Measurements from ENCODE around the gene DCDC1.

DNA sequence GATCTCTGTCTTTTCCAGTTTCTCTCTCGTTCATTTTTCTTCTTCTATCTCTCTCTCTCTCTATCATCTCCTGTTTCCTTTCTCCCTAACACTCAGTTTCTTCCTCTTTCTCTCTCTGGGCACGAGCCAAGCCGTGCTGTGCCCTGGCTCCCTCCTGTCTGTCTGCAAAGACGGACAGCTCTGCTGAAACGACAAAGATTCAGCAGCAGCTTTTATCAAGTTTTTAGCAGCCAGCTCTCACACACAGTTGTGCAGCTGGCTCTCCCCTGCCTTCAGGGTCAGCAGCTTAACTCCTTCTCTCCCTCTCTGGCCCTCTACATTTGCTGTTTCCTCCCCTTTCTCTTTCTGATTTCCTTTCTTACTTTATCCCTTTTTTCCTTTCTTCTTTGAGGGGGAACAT is 431.4 kb downstream of the DCDC1 start:
- TF ChIP-seq, protein P1, sequence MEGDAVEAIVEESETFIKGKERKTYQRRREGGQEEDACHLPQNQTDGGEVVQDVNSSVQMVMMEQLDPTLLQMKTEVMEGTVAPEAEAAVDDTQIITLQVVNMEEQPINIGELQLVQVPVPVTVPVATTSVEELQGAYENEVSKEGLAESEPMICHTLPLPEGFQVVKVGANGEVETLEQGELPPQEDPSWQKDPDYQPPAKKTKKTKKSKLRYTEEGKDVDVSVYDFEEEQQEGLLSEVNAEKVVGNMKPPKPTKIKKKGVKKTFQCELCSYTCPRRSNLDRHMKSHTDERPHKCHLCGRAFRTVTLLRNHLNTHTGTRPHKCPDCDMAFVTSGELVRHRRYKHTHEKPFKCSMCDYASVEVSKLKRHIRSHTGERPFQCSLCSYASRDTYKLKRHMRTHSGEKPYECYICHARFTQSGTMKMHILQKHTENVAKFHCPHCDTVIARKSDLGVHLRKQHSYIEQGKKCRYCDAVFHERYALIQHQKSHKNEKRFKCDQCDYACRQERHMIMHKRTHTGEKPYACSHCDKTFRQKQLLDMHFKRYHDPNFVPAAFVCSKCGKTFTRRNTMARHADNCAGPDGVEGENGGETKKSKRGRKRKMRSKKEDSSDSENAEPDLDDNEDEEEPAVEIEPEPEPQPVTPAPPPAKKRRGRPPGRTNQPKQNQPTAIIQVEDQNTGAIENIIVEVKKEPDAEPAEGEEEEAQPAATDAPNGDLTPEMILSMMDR (IDR thresholded peaks at IDR 0.05), result no peak
- no peak for TF ChIP-seq POLR2A (IDR thresholded peaks at IDR 0.05)

Data from uterus (tissue), 2 donors.